COLO668 (cell line): ENCODE results near the gene EIF3F.
"Not testable (repeated sequence)": the region's sequence is repeated elsewhere in the genome, so short reads cannot be mapped to it uniquely, and the experiment has no call there.

Experiments used
- DNase-seq: peaks from one replicate; lab custom pipeline; 2025; ENCODE audit not compliant: unreplicated experiment; lab: John Stamatoyannopoulos, UW

The EIF3F gene

DNA sequence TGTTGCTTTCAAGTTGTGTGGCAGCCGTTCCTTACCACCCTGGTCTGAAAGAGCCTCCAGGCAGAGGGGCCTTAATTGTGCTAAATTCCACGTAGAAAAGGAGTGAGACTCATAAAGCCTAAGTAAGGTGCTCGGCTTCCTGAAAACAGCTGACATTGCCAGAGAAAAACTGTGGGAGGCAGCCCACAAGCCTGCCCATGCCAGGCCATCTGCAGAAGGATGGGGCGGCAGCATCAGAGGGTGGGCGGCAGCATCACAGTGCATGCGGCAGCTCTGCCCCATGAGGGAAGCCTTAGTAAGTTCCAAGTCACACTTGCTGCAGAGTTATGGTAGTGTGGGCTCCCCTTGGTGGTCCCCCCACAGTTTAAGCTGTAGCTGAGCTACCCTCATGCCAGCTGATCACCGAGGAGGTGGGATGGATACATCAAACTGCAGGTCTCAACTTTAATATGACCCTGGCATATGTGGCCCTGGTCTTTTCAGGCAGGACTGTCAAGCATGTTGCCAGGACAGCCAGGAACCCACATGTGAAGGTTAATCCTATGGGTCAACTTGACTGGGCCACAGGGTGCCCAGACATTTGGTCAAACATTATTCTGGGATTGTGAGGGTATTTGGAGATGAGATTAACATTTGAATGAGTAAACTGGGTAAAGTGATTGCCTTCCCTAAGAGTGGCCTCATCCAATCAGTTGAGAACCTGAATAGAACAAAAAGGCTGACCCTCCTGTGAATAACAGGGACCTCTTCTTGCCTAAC lies 3.1 kb upstream of the EIF3F start:
- DNase-seq = no peak

DNA sequence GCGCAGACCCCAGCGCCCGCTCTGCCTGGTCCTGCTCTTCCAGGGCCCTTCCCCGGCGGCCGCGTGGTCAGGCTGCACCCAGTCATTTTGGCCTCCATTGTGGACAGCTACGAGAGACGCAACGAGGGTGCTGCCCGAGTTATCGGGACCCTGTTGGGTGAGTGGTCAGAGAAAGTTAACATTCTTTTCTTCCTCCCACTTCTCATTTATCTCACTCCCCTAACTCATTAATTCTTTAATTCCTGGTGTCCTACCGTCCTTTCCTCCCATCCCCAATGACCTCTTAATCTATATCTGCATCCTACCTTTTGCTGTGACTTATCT lies 385 bp downstream of the EIF3F start:
- DNase-seq = not testable (repeated sequence)

DNA sequence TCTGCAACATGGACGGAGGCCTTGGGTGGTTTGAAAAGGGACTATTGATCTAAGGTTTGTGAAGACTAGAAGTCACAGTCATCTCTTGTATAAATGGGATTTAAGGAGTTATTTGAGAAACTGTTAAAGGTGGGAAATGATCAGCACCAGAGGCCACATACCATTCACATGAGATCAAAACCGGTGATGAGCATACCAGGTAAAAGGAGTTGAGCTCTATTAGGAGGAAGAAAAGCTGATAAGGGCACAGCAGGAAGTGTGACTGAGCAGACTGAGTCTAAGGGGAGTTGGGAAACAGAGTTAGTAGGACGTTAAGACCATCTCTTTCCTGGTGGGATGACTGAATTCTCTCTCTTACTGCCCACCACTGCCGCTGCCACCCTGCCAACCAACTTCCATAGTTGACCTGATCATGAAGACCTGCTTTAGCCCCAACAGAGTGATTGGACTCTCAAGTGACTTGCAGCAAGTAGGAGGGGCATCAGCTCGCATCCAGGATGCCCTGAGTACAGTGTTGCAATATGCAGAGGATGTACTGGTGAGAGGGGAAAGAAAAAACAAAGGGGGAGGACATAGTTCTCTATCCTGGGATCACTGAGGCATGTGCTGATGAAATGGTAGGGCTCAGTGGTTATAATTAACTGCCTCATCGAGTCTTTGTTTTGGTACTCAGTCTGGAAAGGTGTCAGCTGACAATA lies 7.6 kb downstream of the EIF3F start:
- no peak for DNase-seq

DNA sequence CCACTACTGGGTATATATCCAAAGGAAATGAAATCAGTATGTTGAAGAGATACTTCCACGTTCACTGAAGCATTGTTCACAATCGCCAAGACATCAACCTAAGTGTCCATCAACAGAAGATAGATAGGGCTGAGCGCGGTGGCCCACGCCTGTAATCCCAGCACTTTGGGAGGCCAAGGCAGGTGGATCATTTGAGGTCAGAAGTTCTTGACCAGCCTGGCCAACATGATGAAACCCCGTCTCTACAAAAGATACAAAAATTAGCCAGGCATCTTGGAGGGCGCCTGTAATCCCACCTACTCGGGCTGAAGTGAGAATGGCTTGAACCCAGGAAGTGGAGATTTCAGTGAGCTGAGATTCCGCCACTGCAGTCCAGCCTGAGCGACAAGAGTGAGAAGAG lies 12.7 kb downstream of the EIF3F start:
- no peak for DNase-seq

DNA sequence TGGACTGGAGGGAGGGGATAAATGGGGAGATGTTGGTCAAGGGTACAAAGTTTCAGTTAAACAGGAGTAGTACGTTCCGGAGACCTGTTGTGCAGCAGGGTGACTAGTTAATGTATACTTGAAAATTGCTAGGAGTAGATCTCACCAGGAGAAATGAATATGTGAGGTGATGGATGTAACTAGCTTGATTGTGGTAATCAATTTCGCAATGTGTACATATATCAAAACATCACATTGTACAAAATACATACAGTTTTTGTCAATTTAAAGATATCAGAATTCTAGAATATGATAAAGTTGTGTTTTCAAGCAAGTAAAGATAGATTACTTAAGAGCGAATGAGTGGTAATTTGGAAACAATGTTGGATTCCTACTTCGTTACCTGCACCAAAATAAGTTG lies 13.3 kb downstream of the EIF3F start:
- no peak for DNase-seq

DNA sequence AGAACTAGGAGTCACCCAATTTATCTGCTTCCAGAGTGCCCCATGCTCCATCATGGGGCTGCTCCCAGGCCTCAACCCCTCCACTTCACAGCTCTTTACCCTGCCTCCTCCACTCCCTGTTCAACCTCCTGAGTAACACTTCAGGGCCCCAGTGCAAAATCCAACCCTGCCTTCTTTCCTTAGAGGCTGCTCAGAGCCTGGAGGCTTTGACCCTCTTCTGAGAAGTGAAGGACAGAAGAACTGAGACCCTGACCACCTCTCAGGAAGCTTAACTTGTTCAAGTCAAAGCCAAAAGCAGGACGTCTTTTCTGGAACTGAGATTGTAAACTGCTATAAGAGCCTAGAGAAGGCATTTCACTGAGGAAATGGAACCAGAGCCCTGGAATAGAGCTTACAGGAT lies 15.5 kb downstream of the EIF3F start:
- no peak for DNase-seq

DNA sequence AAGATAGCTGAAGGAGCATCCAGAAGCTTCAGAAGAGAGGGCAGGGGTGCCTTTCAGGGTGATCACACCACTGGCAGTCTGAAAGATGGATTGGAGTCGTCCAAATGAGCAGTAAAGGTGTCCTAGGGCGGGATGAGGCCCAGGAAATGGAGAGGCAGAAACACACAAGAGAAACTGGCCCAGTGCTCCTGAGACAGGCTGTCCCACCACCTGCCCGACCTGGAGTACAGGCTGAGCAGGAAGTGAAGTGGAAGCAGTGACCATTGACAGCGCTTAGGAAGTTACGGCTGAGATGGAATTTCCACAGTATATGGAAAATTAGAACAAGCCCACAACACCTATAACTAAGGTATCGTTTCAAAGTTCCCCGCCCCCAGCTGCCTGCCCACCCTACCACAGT lies 16.1 kb downstream of the EIF3F start:
- no peak for DNase-seq

DNA sequence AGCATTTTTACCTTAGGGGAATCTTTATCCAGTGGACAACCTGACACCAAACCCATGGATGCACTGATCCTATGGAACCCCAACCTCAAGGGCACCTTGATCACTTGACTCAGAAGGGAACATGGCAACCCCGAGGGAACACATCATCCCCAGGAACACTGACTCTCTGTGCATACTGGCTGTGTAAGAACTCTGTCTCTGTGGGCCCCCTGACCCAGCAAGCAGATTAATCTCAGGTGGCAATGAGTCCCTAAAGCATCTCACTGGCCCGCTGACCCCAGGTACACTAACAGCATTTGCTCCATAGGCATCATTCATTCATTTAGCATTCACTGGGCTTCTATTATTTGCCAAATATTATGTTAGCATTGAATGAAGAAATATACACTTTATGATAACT lies 16.9 kb downstream of the EIF3F start:
- DNase-seq = no peak

DNA sequence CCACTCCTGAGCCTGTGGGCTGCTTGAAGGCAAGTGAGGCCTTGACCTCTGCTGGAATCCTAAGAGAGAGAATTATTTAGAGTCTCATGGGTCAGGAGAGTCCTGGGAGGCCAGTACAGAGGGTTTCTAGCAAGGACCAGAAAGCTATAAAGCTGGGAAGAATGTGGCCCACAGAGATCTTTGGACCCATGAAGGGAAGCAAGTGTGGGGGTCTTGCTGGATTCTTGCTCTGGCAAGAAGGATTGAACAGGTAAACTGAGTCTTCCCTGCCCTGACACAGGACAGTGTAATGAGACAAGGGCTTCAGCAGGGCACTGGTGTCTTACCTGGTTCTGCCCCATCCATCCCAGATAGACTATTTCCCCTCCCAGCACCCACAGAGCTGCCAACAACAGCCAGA lies 18.4 kb downstream of the EIF3F start:
- no peak for DNase-seq

DNA sequence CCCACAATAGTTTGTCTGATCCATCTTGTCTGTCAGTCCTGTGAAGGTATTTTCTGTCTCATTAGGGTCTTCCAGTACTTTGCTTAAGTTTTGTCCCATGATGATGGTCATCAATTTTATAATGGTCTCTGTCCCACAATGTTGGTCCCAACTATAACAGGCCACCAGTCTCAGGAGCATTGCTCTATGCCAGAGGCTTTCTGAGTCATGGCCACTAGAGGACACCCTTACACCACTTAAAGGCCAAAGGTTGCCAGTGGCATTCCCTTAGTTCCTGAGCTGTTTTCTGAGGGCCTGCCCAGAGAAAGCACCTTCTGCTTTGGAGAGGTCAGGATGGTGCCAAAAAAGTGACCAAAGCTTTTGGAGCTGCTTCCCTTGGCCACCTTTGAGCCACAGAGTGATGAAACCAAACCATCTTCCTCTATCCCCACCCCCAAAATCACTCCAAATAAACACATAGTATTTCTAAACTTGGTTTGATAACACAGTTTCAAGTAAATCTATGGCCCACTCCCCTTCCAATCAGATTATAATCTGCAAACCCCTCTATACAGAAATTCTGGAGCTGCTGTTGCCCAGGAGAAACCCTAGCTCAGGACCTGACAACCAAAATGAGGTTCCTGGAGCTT lies 19.3 kb downstream of the EIF3F start:
- DNase-seq = peak; percentile 57

DNA sequence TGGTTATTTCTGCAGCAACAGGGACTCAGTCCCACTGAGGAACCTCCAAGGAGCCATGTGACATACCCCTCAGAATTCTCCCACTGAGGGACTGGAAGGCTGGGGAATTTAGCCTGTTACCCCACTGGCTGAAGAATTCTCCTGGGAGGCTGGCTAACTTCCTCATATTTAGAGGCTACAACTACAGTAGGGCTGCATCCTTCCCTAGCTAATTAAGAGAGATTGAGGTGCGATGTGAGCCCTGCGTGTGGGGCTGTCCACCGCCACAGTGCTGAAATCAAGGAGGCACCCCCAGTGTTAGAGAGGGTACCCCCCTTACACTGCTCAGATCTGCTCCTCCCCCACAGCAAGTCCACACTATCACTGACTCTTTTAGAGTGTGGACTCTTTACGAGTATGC lies 21.1 kb downstream of the EIF3F start:
- DNase-seq = no peak

DNA sequence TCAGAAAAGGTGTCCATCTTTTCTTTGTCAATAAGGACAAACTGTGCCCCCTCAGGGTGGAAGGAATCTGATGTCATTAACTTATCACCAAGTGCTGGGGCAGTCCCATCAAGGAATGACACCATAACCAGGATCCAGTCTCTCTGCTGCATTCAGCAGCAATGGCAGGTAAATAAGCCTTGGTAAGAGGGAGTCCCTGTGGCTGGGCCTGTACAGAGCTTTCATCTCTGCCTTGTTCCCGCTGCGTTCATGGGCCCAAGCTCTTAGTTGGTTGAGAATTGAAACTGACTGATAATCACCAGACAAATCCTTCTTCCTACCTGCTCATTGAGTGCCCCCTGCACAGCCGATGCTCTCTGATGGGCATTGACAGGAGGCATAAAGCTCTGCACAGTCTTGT lies 22.7 kb downstream of the EIF3F start:
- DNase-seq = no peak

DNA sequence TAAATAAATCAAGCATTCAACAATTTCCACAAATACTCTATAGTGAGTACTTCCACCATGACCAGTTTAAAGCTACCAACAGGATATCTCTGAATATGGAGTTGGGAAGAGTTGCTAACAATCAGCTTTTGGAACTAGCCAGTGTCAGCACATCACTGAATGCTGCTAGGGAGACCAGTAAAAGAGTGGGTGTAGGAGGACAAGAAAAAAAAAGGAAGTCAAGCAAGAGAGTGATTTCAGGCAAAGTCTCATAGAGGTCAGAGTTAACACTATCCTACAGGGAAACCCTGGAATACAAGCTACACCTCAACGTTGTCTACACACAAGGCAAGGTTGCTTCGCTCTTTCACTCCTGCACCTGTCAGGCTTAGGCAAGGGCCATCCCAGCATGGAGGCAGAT lies 24.2 kb downstream of the EIF3F start:
- no peak for DNase-seq

DNA sequence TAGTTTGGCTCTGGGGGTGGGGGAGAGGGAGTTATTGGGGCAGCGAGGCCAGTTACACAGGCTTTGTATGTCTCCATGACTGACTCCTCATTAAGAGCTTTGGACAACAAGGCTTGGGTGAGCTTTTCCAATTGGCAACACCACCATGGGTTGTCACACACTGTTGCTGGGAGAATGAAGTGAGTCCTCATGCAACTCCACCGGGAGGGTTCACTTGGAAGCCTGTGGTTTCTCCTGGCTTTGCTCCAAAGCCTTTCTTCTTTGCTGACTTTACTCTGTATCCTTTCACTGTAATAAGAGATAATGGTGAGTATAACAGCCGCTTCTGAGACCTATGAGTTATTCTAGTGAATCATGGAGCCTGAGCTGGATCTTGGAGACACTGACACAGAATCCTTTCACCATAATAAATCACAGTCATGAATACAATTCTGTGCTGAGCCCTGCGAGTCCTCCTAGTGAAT lies 24.9 kb downstream of the EIF3F start:
- no peak for DNase-seq

DNA sequence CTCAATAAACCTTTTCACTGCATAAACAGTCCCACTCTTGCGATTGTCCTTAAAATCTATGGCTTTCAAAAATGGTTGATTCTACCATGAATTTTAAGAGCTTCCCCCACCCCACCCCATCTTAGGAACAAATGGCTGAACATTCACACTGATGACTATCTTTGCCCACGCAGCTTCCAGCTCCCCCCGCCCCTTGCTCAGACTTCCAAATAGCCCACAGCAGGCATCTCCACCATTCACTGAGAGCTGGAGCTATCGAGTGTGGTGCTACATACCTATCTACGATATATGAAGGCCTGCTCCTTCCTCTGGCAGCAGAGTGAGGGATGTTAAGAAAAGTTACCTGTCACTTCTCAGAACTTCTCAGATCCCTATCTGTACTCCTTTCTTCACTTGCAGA lies 26.7 kb downstream of the EIF3F start:
- DNase-seq = no peak

DNA sequence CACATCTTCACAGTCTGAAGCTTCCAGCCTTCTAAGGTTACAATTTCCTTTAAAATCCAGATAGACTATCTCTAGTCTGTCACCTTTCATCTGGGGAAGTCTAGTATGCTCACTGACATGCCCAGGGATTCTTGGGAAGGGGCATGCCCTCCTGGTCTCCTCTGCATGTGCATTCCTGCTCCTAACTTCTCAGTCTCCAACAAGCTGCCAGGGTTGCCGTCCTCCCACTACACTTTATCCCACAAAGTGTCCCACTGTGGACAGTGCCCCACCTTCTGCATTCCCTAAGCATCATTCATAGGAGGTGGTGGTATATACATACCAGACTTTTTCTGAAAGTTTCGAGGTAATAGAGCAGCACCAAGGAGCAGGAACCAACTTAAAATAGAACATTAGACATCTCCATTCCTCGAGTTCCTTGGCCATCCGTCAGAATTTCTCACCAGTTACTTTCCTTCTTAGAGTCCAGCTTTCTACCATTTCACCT lies 28.7 kb downstream of the EIF3F start:
- no peak for DNase-seq

DNA sequence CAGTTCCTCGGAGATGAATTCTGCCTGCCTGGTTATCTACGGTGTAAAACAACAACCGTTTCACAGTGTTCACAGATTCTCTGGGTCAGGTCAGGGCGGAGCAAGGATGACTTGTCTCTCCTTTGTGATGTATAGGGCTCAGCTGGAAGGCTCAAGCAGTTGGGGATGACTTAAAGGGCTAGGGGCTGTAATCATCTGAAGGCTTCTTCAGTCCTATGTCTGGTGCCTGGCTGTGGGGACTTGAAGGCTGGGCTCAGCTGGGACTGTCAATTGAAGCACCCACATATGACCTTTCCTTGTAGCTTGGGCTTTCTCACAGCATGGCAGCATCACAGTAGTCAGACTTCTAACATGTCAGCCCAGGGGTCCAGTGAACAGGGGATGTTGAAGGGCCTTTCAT lies 29.3 kb downstream of the EIF3F start:
- DNase-seq = no peak

DNA sequence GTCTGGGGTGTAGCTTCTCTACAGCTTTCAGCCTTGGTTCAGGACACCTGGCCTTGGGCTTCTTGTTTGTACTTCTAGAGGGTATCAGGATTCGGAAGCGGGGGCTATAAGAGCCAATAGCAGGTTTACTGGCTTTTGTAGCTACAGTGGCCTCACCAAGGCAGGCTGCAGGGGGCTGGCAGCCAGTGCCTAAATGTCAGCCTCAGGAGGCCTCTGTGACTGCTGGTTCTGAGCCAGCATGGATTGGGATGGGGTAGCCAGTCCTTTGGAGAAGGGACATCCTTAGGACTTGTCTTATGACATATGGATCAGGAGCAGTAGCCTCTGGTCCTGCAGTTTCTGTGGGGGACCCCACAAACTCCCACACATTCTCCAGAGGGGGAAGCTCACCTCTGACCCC lies 29.9 kb downstream of the EIF3F start:
- DNase-seq = no peak

DNA sequence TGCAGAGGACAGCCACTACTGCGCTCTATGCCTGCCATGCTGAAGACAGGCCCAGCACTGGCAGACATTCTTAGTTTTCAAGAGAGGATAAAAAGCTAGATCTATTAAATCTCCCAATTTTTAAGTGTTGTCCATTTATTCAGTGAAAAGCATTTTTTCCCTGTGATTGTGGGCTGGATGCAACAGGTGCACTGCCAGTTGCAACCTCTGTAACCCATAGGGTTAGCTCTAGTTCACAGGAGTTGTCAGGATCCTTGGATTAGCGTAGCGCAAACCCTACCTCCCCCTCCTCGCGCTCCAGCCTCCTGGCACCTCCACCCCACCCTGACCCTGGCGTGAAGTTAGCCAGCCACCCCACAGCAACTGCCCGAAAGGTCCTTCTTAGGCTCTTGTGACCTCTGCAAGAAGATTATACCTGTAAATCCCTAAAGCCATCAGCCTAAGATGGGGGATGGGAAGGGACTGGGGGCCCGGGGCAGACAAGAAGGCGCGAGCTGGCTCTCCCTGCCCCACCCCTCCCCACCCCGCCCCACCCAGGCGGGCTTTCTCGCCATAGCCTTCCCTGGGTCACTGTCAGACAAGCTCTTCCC lies 30.9 kb downstream of the EIF3F start:
- DNase-seq = no peak

DNA sequence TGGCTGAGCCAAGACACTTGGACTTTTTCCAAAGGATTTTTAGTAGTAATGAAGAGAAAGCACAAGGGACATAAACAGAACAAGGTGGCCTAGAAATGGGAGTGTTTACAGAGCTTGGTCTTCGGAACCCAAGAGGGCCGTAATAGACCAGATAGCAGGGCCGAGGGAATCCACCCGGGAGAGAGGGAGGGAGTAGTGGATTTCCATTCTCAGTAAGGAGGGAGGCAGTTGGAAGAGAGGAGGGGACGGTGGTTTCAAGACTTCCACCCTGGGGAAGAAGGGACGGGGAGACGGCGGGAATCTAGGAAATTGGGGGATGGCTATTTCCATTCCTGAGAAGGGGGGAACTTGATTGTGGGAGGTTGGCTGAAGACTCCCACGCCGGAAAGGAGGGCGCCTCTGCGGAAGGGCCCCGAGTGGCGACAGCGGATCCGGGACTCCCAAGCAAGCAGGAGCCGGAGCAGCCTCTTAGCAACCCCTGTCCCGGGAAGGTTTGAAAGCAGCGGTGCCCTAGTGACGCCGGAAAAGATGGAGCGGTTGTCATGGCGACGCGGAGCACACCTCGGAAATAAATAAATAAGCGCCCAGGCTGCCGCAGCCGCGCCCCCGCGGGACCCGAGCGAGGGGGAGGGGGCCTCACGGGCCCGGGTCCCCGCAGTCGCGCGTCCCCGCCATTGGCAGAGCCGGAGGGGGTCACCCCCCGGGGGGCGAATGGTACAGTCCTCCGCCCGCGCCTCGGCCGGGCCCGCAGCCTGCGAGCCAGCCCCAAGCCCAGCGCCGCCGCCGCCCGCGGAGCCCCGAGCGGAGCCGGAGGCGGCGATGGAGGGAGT lies 31.6 kb downstream of the EIF3F start:
- peak; percentile 81 for DNase-seq
